DMS79 (cell line): ENCODE data around the gene NUP62.
"Not testable (repeated sequence)": the region's sequence is repeated elsewhere in the genome, so short reads cannot be mapped to it uniquely, and the experiment has no call there.

Source experiments
- DNase-seq: peaks from one replicate; lab custom pipeline; 2025; lab: John Stamatoyannopoulos, UW

NUP62 gene

GRCh38 chr19:49929121-49929610 is at the start of gene NUP62, which contains the start of gene ATF5:
NUP62 (minus strand) TSS chr19:49929504; CDS start chr19:49909807, 19,697 bp downstream.
ATF5 (plus strand) TSS chr19:49929205; CDS start chr19:49930851, 1,646 bp downstream.
- peak; percentile 91 for DNase-seq

GRCh38 chr19:49978324-49978723 is 49.0 kb upstream of the NUP62 start:
- DNase-seq = no peak

- no peak for DNase-seq
These were observed 48.6 kb upstream of the NUP62 start for GRCh38 chr19:49977881-49978280.

- no peak for DNase-seq
These were observed 47.8 kb upstream of the NUP62 start for GRCh38 chr19:49977076-49977475.

GRCh38 chr19:49976496-49976895 is 47.2 kb upstream of the NUP62 start:
- DNase-seq = no peak

GRCh38 chr19:49975051-49975450 is 45.7 kb upstream of the NUP62 start:
- no peak for DNase-seq

GRCh38 chr19:49973987-49974386 is 44.7 kb upstream of the NUP62 start:
- no peak for DNase-seq

- no peak for DNase-seq
These were observed 43.5 kb upstream of the NUP62 start for GRCh38 chr19:49972841-49973240.

GRCh38 chr19:49971991-49972411 is 42.7 kb upstream of the NUP62 start:
- DNase-seq = no peak

GRCh38 chr19:49969355-49969754 is 40.1 kb upstream of the NUP62 start:
- not testable (repeated sequence) for DNase-seq

GRCh38 chr19:49968279-49968922 is 39.1 kb upstream of the NUP62 start:
- DNase-seq = no peak

GRCh38 chr19:49960980-49961379 is 31.7 kb upstream of the NUP62 start, which contains the start of gene SIGLEC11:
SIGLEC11 (minus strand) TSS chr19:49961172; CDS start chr19:49961081, 91 bp downstream.
- DNase-seq = not testable (repeated sequence)

- not testable (repeated sequence) for DNase-seq
These were observed 30.6 kb upstream of the NUP62 start for GRCh38 chr19:49959892-49960291.

- not testable (repeated sequence) for DNase-seq
These were observed 29.3 kb upstream of the NUP62 start for GRCh38 chr19:49958596-49958995.

- DNase-seq = not testable (repeated sequence)
These were observed 28.8 kb upstream of the NUP62 start for GRCh38 chr19:49958144-49958543.

GRCh38 chr19:49957262-49957915 is 28.1 kb upstream of the NUP62 start:
- no peak for DNase-seq

- DNase-seq = no peak
These were observed 26.8 kb upstream of the NUP62 start for GRCh38 chr19:49956115-49956495.

- DNase-seq = no peak
These were observed 25.6 kb upstream of the NUP62 start for GRCh38 chr19:49954933-49955332.

GRCh38 chr19:49954092-49954829 is 25.0 kb upstream of the NUP62 start:
- no peak for DNase-seq

GRCh38 chr19:49953416-49953815 is 24.1 kb upstream of the NUP62 start:
- no peak for DNase-seq

GRCh38 chr19:49952906-49953305 is 23.6 kb upstream of the NUP62 start:
- DNase-seq = no peak

GRCh38 chr19:49952479-49952836 is 23.2 kb upstream of the NUP62 start:
- no peak for DNase-seq
